SK-N-SH (cell line): ENCODE measurements around the gene IGSF3. TPM values are rescaled to one million over a fixed set of nuclear protein-coding genes. Genes with fewer than 3 reads are reported as not detected.

Experiments used
- CTCF ChIA-PET: fragments of 300-600, 350-600 bp; formaldehyde crosslinking; extraction: SDS; loops from one replicate; lab custom pipeline; 2021; lab: Yijun Ruan, JAX
- POLR2A ChIA-PET: fragments of 350-600 bp; sonication (Branson Sonifier 250); formaldehyde crosslinking; extraction: SDS; loops from one replicate; lab custom pipeline; 2020; ENCODE audit warnings: antibody characterized with exemption, inconsistent platforms; lab: Yijun Ruan, JAX
- DNase-seq: peaks from one replicate; pipeline ENCODE4 v3.0.0; 2012
- H2AFZ ChIP-seq: fragments of 200-600 bp; sonication (generic); 2 replicates; pipeline ENCODE4 v1.8.1; 2016; ENCODE audit warnings: antibody characterized with exemption, mild to moderate bottlenecking, low read depth
- H3F3A ChIP-seq: fragments of 200-600 bp; sonication (generic); replicated peaks from 2 replicates; pipeline ENCODE3; 2016; ENCODE audit warnings: antibody characterized with exemption, mild to moderate bottlenecking; ENCODE audit not compliant: insufficient read depth
- H3K27ac ChIP-seq, 2 experiments: fragments of 200-500 bp in 1 of 2; fragments of 200-600 bp in 1 of 2; sonication (Bioruptor generic) in 1 of 2; sonication (generic), shearing (Covaris generic) in 1 of 2; 2 replicates each; pipeline versions ENCODE4 v1.5.1 to v1.6.1; 2014 to 2016; ENCODE audit warnings: low read depth in 2 of 2, inconsistent platforms in 1 of 2, low read length in 1 of 2, mild to moderate bottlenecking in 1 of 2, mixed read lengths in 1 of 2
- H3K27me3 ChIP-seq: fragments of 200-600 bp; sonication (generic), shearing (Covaris generic); 2 replicates; pipeline ENCODE4 v1.6.1; 2016; ENCODE audit warnings: mixed run types; ENCODE audit not compliant: insufficient read depth
- H3K36me3 ChIP-seq, 2 experiments: fragments of 200-500 bp in 1 of 2; fragments of 200-600 bp in 1 of 2; sonication (Bioruptor generic) in 1 of 2; sonication (generic) in 1 of 2; replicated peaks in 1 of 2; 2 replicates each; pipeline versions ENCODE3 to v1.5.1; 2014 to 2016; ENCODE audit warnings: low read length in 1 of 2, mild to moderate bottlenecking in 1 of 2; ENCODE audit not compliant: insufficient read depth in 2 of 2, control insufficient read depth in 1 of 2
- H3K4me1 ChIP-seq, 2 experiments: fragments of 200-500 bp in 1 of 2; fragments of 200-600 bp in 1 of 2; sonication (Bioruptor generic) in 1 of 2; sonication (generic), shearing (Covaris generic) in 1 of 2; 2 replicates each; pipeline versions ENCODE4 v1.5.1 to v1.6.1; 2014 to 2016; ENCODE audit warnings: low read depth in 1 of 2, low read length in 1 of 2, mixed run types in 1 of 2; ENCODE audit not compliant: insufficient read depth in 2 of 2, control insufficient read depth in 1 of 2
- H3K4me2 ChIP-seq: fragments of 200-600 bp; sonication (generic), shearing (Covaris generic); 2 replicates; pipeline ENCODE4 v1.6.1; 2017; ENCODE audit warnings: mixed run types
- H3K4me3 ChIP-seq, 2 experiments: fragments of 200-500 bp in 1 of 2; fragments of 200-600 bp in 1 of 2; sonication (Bioruptor generic) in 1 of 2; sonication (generic), shearing (Covaris generic) in 1 of 2; 2 replicates each; pipeline versions ENCODE4 v1.5.1 to v1.8.1; 2014 to 2016; ENCODE audit warnings: low read depth in 2 of 2, inconsistent platforms in 1 of 2, low read length in 1 of 2, mild to moderate bottlenecking in 1 of 2, mixed read lengths in 1 of 2, moderate library complexity in 1 of 2
- H3K79me2 ChIP-seq: fragments of 200-600 bp; sonication (generic); 2 replicates; pipeline ENCODE4 v1.8.1; 2017; ENCODE audit warnings: mild to moderate bottlenecking; ENCODE audit not compliant: insufficient read depth
- H3K9ac ChIP-seq: fragments of 200-600 bp; sonication (generic); 2 replicates; pipeline ENCODE4 v1.6.1; 2017; ENCODE audit warnings: mixed run types
- H3K9me2 ChIP-seq: fragments of 200-600 bp; sonication (generic); 2 replicates; pipeline ENCODE4 v1.6.1; 2017; ENCODE audit warnings: mixed run types
- H3K9me3 ChIP-seq: fragments of 200-600 bp; sonication (generic); 2 replicates; pipeline ENCODE4 v1.6.1; 2017; ENCODE audit warnings: mixed run types, mild to moderate bottlenecking, moderate library complexity
- H4K20me1 ChIP-seq: fragments of 200-600 bp; sonication (generic); 2 replicates; pipeline ENCODE4 v1.6.1; 2017; ENCODE audit warnings: mild to moderate bottlenecking, mixed run types; ENCODE audit not compliant: insufficient read depth
- CHD2 ChIP-seq: fragments of 150-350 bp; IDR thresholded peaks from 2 replicates; pipeline ENCODE4 v1.6.1; 2018; ENCODE audit warnings: low read length; ENCODE audit not compliant: partially characterized antibody
- EP300 ChIP-seq, 2 experiments: IDR thresholded peaks; 2 replicates each; pipeline versions ENCODE4 v1.4.0 to v1.6.1; 2012; ENCODE audit warnings: borderline replicate concordance in 1 of 2, low read depth in 1 of 2, low read length in 1 of 2
- FOSL2 ChIP-seq: IDR thresholded peaks from 2 replicates; pipeline ENCODE4 v1.4.0; 2012; ENCODE audit warnings: low read depth, mild to moderate bottlenecking, moderate library complexity, borderline replicate concordance
- GABPA ChIP-seq: IDR thresholded peaks from 2 replicates; pipeline ENCODE4 v1.4.0; 2012; ENCODE audit warnings: low read depth, mild to moderate bottlenecking
- JUND ChIP-seq: IDR thresholded peaks from 2 replicates; pipeline ENCODE4 v1.4.0; 2012
- MEF2A ChIP-seq: IDR thresholded peaks from 2 replicates; pipeline ENCODE4 v1.4.0; 2012; ENCODE audit warnings: low read depth, borderline replicate concordance
- NFIC ChIP-seq: IDR thresholded peaks from 2 replicates; pipeline ENCODE4 v1.4.0; 2012; ENCODE audit warnings: borderline replicate concordance
- POLR2AphosphoS5 ChIP-seq: IDR thresholded peaks from 2 replicates; pipeline ENCODE4 v1.6.1; 2012; ENCODE audit warnings: low read depth, low read length
- RCOR1 ChIP-seq: fragments of 150-350 bp; IDR thresholded peaks from 2 replicates; pipeline ENCODE4 v1.6.1; 2017; ENCODE audit warnings: antibody characterized with exemption, low read length
- RXRA ChIP-seq: IDR thresholded peaks from 2 replicates; pipeline ENCODE4 v1.4.0; 2012; ENCODE audit warnings: low read depth, mild to moderate bottlenecking, borderline replicate concordance
- SMC3 ChIP-seq: IDR thresholded peaks from 2 replicates; pipeline ENCODE4 v1.6.1; 2012; ENCODE audit warnings: low read depth, low read length, improper control_type of control experiment
- YY1 ChIP-seq: IDR thresholded peaks from 2 replicates; pipeline ENCODE4 v1.4.0; 2012; ENCODE audit warnings: low read depth, mild to moderate bottlenecking
- WGBS: methylation state at CpG from one replicate; pipeline ENCODE4 v1.1.6; 2017; ENCODE audit warnings: low lambda C conversion rate; 5-methylcytosine and 5-hydroxymethylcytosine counted together
- polyA plus RNA-seq, 3 experiments: library from polyadenylated mRNA; depleted of rRNA; stranded (reverse); fragments of >200 nt; gene quantifications; 2 replicates each; pipeline ENCODE4 v1.2.3, GENCODE V29; 2012
- TF ChIP-seq, protein P1 (sequence below): IDR thresholded peaks from 2 replicates; pipeline ENCODE4 v1.4.0; 2012; ENCODE audit warnings: low read depth, borderline replicate concordance
- TF ChIP-seq, protein P2 (sequence below): fragments of 200-600 bp; sonication (generic); IDR thresholded peaks from 2 replicates; pipeline ENCODE4 v1.6.1; 2017; ENCODE audit warnings: antibody characterized with exemption, mild to moderate bottlenecking, moderate library complexity
- TF ChIP-seq, protein P3 (sequence below): IDR thresholded peaks from 2 replicates; pipeline ENCODE4 v1.4.0; 2012; ENCODE audit warnings: low read depth, borderline replicate concordance
- TF ChIP-seq, protein P4 (sequence below): IDR thresholded peaks from 2 replicates; pipeline ENCODE4 v1.4.0; 2012; ENCODE audit warnings: low read depth
- TF ChIP-seq, protein P5 (sequence below): fragments of 150-350 bp; IDR thresholded peaks from 2 replicates; pipeline ENCODE4 v1.6.1; 2017; ENCODE audit warnings: antibody characterized with exemption, low read length, low read depth, borderline replicate concordance

Gene IGSF3
- polyA plus RNA-seq, 1 of the 3 experiments (the other 2 are of a cell fraction) = 3.0 TPM

DNA sequence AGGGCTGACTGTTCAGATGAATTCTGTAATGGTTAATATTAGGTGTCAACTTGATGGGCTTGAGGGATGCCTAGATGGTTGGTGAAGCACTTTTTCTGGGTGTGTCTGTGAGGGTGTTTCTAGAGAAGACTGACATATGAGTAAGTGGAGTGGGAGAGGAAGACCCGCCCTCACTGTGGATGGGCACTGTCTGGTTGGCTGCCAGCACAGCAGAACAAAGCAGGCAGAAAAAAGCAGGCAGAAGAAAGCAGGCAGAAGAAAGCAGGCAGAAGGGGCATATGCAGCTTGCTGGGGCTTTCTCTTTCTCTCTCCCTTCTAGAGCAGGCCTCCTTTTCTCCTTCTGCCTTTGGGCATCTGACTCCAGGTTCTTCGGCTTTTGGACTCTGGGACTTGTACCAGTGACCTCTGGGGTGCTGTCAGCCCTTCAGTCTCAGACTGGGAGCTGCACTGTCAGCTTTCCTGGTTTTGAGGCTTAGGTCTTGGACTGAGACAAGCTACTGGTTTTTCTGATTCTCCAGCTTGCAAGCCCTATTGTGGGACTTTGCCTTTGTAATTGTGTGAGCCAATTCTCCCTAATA, 43.8 kb upstream of the IGSF3 start (continued):
- TF ChIP-seq, protein P1, sequence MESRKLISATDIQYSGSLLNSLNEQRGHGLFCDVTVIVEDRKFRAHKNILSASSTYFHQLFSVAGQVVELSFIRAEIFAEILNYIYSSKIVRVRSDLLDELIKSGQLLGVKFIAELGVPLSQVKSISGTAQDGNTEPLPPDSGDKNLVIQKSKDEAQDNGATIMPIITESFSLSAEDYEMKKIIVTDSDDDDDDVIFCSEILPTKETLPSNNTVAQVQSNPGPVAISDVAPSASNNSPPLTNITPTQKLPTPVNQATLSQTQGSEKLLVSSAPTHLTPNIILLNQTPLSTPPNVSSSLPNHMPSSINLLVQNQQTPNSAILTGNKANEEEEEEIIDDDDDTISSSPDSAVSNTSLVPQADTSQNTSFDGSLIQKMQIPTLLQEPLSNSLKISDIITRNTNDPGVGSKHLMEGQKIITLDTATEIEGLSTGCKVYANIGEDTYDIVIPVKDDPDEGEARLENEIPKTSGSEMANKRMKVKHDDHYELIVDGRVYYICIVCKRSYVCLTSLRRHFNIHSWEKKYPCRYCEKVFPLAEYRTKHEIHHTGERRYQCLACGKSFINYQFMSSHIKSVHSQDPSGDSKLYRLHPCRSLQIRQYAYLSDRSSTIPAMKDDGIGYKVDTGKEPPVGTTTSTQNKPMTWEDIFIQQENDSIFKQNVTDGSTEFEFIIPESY = no peak
- TF ChIP-seq, protein P2, sequence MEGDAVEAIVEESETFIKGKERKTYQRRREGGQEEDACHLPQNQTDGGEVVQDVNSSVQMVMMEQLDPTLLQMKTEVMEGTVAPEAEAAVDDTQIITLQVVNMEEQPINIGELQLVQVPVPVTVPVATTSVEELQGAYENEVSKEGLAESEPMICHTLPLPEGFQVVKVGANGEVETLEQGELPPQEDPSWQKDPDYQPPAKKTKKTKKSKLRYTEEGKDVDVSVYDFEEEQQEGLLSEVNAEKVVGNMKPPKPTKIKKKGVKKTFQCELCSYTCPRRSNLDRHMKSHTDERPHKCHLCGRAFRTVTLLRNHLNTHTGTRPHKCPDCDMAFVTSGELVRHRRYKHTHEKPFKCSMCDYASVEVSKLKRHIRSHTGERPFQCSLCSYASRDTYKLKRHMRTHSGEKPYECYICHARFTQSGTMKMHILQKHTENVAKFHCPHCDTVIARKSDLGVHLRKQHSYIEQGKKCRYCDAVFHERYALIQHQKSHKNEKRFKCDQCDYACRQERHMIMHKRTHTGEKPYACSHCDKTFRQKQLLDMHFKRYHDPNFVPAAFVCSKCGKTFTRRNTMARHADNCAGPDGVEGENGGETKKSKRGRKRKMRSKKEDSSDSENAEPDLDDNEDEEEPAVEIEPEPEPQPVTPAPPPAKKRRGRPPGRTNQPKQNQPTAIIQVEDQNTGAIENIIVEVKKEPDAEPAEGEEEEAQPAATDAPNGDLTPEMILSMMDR = no peak
- no peak for TF ChIP-seq CHD2
- TF ChIP-seq NFIC = no peak
- no peak for TF ChIP-seq MEF2A

GRCh38 chr1:116710420-116711262, 43.1 kb upstream of the IGSF3 start:
- Histone ChIP-seq H3K4me1 (peaks cover 0 to 42% of the 10 kb centered on the region in 2 experiments; a peak in 3 of 4 replicates), H3K27ac (peak overlapping the region in 1 of 2 experiments; percentile 75; a peak in 2 of 4 replicates), H3K9me2 (no peaks in the 10 kb centered on the region), H4K20me1 (no peaks in the 10 kb centered on the region), H3K27me3 (no peaks in the 10 kb centered on the region), H3K4me3 (no peak overlapping the region), H3F3A (no peaks in the 10 kb centered on the region), H3K36me3 (no peaks in the 10 kb centered on the region), H3K4me2 (no peak overlapping the region), H3K79me2 (no peaks in the 10 kb centered on the region), H3K9me3 (no peaks in the 10 kb centered on the region), H3K9ac (no peak overlapping the region), H2AFZ (no peak overlapping the region)
- WGBS = 22% methylated on average over 1 of the region's 2 CpGs
- ChIA-PET CTCF (interaction anchor here (0.9 to 8.2 kb wide), 5 partner anchors 10 to 136 kb away, joined by 3 to 55 read pairs (median 7); no protein-coding TSS in a partner anchor), POLR2A (no interaction called here)
- no peak for DNase-seq
- TF ChIP-seq, protein P1 = no peak
- TF ChIP-seq SMC3 = no peak
- no peak for TF ChIP-seq GABPA
- TF ChIP-seq, protein P3, sequence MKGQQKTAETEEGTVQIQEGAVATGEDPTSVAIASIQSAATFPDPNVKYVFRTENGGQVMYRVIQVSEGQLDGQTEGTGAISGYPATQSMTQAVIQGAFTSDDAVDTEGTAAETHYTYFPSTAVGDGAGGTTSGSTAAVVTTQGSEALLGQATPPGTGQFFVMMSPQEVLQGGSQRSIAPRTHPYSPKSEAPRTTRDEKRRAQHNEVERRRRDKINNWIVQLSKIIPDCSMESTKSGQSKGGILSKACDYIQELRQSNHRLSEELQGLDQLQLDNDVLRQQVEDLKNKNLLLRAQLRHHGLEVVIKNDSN = no peak
- TF ChIP-seq RXRA = no peak
- TF ChIP-seq RCOR1 = no peak
- TF ChIP-seq, protein P4, sequence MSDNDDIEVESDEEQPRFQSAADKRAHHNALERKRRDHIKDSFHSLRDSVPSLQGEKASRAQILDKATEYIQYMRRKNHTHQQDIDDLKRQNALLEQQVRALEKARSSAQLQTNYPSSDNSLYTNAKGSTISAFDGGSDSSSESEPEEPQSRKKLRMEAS = no peak
- TF ChIP-seq JUND = no peak
- TF ChIP-seq, protein P2 = no peak
- no peak for TF ChIP-seq YY1
- no peak for TF ChIP-seq EP300 (IDR thresholded peaks at IDR 0.05; ENCODE audit: borderline replicate concordance in 1 of 2, low read depth in 1 of 2, low read length in 1 of 2)
- TF ChIP-seq, protein P5, sequence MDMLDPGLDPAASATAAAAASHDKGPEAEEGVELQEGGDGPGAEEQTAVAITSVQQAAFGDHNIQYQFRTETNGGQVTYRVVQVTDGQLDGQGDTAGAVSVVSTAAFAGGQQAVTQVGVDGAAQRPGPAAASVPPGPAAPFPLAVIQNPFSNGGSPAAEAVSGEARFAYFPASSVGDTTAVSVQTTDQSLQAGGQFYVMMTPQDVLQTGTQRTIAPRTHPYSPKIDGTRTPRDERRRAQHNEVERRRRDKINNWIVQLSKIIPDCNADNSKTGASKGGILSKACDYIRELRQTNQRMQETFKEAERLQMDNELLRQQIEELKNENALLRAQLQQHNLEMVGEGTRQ = no peak
- no peak for TF ChIP-seq FOSL2
- no peak for TF ChIP-seq POLR2AphosphoS5
